ENCODE measurements around the gene PNMA6A. TPM values are rescaled to one million over a fixed set of nuclear protein-coding genes. Genes with fewer than 3 reads are reported as not detected.
"Not testable (repeated sequence)": the region's sequence is repeated elsewhere in the genome, so short reads cannot be mapped to it uniquely, and the experiment has no call there.

Gene PNMA6A
- polyA plus RNA-seq, result not detected

DNA sequence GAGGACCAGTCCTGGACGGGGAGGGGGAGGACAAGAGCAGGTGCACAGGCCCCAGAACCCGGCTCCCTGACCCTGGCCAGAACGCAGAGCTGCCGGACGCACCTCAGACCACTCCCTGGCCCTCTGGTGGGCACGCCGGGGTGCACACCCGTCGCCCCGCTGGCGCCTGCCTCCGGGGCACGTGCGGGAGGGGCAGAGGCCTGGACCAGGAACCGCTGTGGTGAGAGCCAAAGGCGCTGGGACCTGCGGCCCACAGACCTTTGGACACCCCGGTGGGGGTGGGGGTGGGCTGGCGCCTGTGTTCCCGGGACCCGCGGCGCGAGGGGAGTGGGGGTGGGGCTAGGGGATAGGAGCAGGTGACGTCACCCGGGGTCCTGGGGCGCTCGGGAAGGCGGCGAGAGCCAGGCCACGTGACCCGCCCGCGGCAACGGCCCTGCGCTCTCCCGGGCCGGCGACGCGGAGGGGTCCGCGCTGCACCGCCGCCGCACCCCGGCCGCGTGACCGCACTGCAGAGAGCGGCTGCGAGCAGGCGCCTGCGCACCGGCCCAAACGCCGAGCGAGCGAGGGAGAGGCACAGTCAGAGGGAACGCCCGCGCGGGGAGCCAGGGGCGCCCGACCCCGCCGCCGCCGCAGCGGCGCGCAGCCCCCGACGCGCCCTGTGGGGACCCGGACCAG lies at the start of gene PNMA6A:
Gene PNMA6A, plus strand, starts transcription at position 546 of the 675 bp plus-strand sequence. CDS start 609 bp downstream, outside the sequence.
- not testable (repeated sequence) for H3K27me3 Mint-ChIP-seq (ENCODE audit: low read depth in 3 of 3); H3K9me3 Mint-ChIP-seq; H3K4me3 Mint-ChIP-seq; H3K36me3 Mint-ChIP-seq; DNase-seq; H3K4me1 Mint-ChIP-seq; H3K27ac Mint-ChIP-seq

DNA sequence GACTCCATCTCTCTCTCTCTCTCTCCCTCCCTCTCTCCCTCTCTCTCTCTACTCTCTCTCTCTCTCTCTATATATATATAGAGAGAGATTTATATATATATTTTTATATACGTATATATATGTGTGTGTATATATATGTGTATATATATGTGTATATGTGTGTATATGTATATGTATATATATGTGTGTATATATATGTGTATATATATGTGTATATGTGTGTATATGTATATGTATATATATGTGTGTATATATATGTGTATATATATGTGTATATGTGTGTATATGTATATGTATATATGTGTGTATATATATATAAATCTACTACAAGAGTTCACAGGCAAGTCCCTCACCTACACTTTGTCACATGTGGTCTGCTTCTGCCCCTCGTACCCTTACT lies 45.8 kb upstream of the PNMA6A start:
- not testable (repeated sequence) for H3K27ac Mint-ChIP-seq, H3K9me3 Mint-ChIP-seq

DNA sequence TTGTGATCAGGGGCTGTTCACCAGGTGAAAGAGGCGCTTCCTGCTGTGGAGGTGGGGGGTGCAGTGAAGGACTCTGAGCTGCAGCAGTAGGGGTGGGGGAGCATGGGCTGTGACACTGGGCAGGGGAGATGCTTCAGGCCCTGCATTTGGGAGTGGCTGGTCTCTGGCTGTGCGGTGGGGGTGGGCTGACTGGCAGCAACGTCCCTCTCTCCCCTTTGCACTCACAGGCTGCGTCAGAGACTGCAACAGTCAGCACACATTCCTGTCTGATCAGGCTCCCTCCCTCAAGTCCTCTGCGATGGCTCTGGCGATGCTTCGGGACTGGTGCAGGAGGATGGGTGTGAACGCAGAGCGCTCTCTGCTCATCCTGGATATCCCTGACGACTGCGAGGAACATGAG lies 43.8 kb upstream of the PNMA6A start:
- H3K36me3 Mint-ChIP-seq; DNase-seq; H3K9me3 Mint-ChIP-seq; H3K27me3 Mint-ChIP-seq (ENCODE audit: low read depth in 3 of 3); H3K4me3 Mint-ChIP-seq; H3K27ac Mint-ChIP-seq: not testable (repeated sequence)
- peaks cover 9 to 10% of the 10 kb centered on the region in 2 donors for H3K4me1 Mint-ChIP-seq

More for the DNA sequence above, 45.8 kb upstream of the PNMA6A start:
- H3K36me3 Mint-ChIP-seq; DNase-seq; H3K4me1 Mint-ChIP-seq; H3K27me3 Mint-ChIP-seq (ENCODE audit: low read depth in 3 of 3); H3K4me3 Mint-ChIP-seq: not testable (repeated sequence)

DNA sequence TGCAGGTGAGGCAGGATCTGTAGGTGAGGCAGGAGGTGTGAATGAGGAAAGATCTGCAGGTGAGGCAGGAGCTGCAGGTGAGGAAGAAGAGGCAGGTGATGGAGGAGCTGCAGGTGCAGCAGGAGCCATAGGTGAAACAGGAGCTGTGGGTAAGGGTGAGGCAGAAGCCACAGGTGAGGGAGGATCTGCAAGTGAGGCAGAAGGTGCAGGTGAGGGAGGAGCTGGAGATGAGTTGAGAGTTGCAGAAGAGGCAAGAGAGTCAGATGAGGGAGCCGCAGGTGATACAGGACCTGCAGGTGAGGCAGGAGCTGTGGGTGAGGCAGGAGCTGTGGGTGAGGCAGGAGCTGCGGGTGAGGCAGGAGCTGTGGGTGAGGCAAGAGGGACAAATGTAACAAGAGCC lies 43.1 kb upstream of the PNMA6A start:
- peak overlapping the region in 1 of 6 donors; percentile 27 for H3K27ac Mint-ChIP-seq
- H3K9me3 Mint-ChIP-seq, result no peaks in the 10 kb centered on the region
- no peak for DNase-seq
- peaks cover 2 to 5% (median 4%) of the 10 kb centered on the region in 3 donors for H3K27me3 Mint-ChIP-seq (ENCODE audit: low read depth in 3 of 3)
- peaks cover 10 to 16% of the 10 kb centered on the region in 2 donors for H3K4me1 Mint-ChIP-seq
- no peaks in the 10 kb centered on the region for H3K36me3 Mint-ChIP-seq
- H3K4me3 Mint-ChIP-seq, result no peak overlapping the region

DNA sequence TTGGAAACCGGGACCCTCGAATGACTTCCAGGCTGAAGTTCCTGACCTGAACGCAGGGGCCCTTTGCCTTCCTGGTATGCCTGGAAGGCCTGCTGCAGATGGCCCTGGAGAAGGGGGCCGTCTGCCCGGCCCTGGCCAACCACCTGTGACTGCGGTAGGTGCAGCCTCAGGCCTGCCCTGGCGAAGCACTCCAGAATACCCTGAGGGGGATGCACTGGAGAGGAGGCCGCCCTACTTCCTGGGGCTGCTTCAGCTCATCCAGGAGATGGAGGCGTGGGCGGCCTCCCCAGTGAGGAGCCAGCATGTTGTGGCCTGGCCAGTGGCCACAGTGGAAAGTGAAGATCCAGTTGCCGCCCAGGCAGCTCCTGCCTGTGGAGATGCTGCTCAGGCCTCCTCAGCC lies 42.4 kb upstream of the PNMA6A start:
- DNase-seq, result no peak
- H3K4me3 Mint-ChIP-seq, result no peak overlapping the region
- no peaks in the 10 kb centered on the region for H3K9me3 Mint-ChIP-seq
- no peak overlapping the region for H3K27ac Mint-ChIP-seq
- peaks cover 2 to 5% (median 4%) of the 10 kb centered on the region in 3 donors for H3K27me3 Mint-ChIP-seq (ENCODE audit: low read depth in 3 of 3)
- H3K4me1 Mint-ChIP-seq, result peaks cover 10 to 18% of the 10 kb centered on the region in 2 donors
- no peaks in the 10 kb centered on the region for H3K36me3 Mint-ChIP-seq

DNA sequence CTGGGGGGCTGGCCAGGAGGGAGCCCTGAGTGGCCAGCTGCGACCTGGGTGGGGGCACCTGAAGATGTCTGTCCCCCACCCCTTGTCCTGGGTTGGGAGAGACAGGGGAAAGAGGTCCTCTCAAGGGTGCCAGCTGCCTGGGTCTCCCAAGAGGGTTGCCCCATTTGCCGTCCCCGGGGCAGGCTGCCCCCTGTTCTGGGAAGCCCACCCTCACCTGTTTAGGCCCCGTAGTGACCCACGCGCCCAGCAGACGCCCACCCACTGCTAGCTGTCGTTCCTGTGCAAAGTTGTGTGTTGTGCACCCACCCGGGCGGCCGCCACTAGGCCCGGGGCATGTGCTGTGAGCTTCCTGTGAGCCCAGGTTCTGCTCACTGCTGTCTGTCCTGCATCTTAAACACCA lies 41.5 kb upstream of the PNMA6A start:
- no peak for DNase-seq
- peaks cover 10 to 18% of the 10 kb centered on the region in 2 donors for H3K4me1 Mint-ChIP-seq
- no peaks in the 10 kb centered on the region for H3K9me3 Mint-ChIP-seq
- H3K27me3 Mint-ChIP-seq (ENCODE audit: low read depth in 3 of 3), result peaks cover 2 to 5% (median 4%) of the 10 kb centered on the region in 3 donors
- H3K4me3 Mint-ChIP-seq, result no peak overlapping the region
- H3K27ac Mint-ChIP-seq, result no peak overlapping the region
- H3K36me3 Mint-ChIP-seq, result no peaks in the 10 kb centered on the region

DNA sequence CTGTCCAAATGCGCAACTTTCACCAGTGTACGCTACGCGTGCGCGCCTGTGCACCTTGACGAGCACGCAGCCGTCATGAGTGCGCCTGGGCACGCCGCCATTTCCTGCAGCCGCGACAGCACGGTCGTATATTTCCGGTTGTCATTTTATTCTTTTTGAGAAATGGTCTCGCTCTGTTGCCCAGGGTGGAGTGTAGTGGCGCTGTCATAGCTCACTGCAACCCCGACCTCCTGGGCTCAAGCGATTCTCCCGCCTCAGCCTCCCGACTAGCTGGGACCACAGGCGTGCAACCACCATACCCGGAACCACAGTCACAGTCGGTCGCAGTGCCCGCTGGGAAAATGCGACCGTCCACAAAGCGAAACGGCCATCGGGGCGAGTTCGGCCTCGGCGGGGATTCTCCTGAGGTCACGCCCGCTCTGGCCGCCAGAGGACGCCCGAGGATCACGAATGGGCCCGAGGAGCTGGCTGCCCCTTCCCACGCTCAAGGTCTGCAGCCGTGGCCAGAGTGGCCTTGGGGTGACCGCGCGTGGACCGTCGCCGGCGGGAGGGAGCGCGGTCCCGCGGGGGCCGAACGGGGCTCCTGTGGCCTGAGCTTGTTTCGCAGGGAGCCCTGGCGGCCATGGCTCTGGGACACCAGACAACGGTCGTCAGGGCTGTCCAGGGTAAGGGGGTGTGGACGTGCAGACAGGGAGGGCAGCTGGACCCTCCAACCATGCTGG lies 39.7 kb upstream of the PNMA6A start:
- no peaks in the 10 kb centered on the region for H3K36me3 Mint-ChIP-seq
- DNase-seq, result peak; percentile 65 to 74 (median 66)
- peaks cover 2 to 5% (median 4%) of the 10 kb centered on the region in 3 donors for H3K27me3 Mint-ChIP-seq (ENCODE audit: low read depth in 3 of 3)
- H3K4me3 Mint-ChIP-seq, result peak overlapping the region; percentile 86 to 91 (median 89)
- no peaks in the 10 kb centered on the region for H3K9me3 Mint-ChIP-seq
- peaks cover 10 to 18% of the 10 kb centered on the region in 2 donors for H3K4me1 Mint-ChIP-seq
- peak overlapping the region; percentile 81 to 94 (median 88) for H3K27ac Mint-ChIP-seq

DNA sequence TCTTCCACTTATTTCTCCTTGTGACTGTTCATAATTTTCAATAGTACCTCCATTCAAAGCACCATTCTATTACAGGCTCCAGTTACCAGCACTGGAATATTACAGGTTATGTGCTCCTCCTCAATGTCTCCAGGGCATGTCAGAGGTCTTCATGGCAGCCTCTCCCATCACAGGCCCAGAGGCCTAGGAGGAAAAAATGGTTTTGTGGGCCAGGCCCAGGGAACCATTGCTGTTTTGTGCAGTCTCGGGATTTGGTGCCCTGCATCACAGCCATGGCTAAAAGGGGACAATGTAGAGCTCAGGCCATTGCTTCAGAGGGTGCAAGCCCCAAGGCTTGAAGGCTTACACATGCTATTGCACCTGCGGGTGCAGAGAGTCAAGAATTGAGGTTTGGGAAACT lies 23.2 kb upstream of the PNMA6A start:
- H3K27me3 Mint-ChIP-seq (ENCODE audit: low read depth in 3 of 3), result peaks cover 0 to 5% (median 4%) of the 10 kb centered on the region in 3 donors
- peaks cover 6 to 15% (median 9%) of the 10 kb centered on the region in 3 donors for H3K36me3 Mint-ChIP-seq
- H3K27ac Mint-ChIP-seq, result no peak overlapping the region
- no peak overlapping the region for H3K4me3 Mint-ChIP-seq
- peaks cover 0 to 4% (median 0%) of the 10 kb centered on the region in 6 donors for H3K9me3 Mint-ChIP-seq
- H3K4me1 Mint-ChIP-seq, result no peaks in the 10 kb centered on the region
- no peak for DNase-seq

DNA sequence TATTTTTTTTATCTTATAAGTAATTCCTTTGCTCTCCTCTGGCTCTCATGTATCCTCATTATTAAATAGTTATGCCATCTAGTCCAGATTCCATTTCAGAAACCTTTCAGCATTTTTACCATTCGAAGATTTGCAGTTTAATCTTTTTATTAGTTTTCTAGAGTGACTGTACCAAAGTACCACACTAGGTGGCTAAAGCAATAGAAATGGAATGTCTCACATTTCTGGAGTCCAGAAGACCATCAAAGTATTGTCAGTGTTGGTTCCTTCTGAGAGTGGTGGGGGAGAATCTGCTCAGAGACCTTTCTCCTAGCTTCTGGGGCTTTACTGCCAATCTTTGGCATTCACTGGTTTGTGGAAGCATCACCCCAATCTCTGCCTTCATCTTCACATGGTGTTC lies 19.7 kb upstream of the PNMA6A start:
- H3K4me3 Mint-ChIP-seq, result no peak overlapping the region
- peaks cover 0 to 4% (median 0%) of the 10 kb centered on the region in 6 donors for H3K9me3 Mint-ChIP-seq
- DNase-seq, result no peak
- H3K27ac Mint-ChIP-seq, result no peak overlapping the region
- peaks cover 1 to 3% (median 2%) of the 10 kb centered on the region in 3 donors for H3K27me3 Mint-ChIP-seq (ENCODE audit: low read depth in 3 of 3)
- H3K36me3 Mint-ChIP-seq, result peaks cover 6 to 15% (median 9%) of the 10 kb centered on the region in 3 donors
- H3K4me1 Mint-ChIP-seq, result no peaks in the 10 kb centered on the region

DNA sequence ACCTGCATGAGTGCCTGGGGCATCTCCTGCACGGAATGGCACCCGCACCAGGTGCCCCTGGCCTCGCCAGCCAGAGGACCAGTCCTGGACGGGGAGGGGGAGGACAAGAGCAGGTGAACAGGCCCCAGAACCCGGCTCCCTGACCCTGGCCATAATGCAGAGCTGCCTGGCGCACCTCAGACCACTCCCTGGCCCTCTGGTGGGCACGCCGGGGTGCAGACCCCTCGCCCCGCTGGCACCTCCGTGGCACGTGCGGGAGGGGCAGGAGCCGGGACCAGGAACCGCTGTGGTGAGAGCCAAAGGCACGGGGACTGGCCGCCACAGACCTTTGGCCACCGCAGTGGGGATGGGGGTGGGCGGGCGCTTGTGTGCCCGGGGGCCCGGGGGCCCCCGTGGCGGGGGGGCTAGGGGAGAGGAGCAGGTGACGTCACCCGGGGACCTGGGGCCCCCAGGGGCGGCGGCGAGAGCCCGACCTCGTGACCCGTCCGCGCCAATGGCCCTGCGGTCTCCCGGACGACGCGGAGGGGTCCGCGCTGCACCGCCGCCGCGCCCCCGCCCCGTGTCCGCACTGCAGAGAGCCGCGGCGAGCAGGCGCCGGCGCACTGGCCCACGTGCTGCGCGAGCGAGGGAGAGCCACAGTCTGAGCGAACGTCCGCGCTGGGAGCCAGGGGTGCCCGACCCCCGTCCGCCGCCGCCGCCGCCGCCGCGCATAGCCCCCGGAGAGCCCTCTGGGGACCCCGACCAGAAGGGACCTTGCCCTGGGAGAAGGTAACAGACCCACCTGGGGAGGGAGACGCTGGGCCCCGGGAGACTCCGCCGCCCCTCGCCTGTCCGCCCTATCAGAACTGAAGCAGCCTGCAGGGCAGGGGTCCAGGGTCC lies 16.1 kb upstream of the PNMA6A start, which contains the start of gene PNMA3:
Gene PNMA3, plus strand, starts transcription at position 600 of the 879 bp plus-strand sequence. CDS start 586 bp downstream, outside the sequence.
- Mint-ChIP-seq H3K36me3 (no peaks in the 10 kb centered on the region), H3K27me3 (ENCODE audit: low read depth in 3 of 3) (peaks cover 0 to 3% (median 1%) of the 10 kb centered on the region in 3 donors), H3K27ac (no peak within 1 kb of the TSS), H3K9me3 (no peaks in the 10 kb centered on the region), H3K4me1 (no peaks in the 10 kb centered on the region), H3K4me3 (peak within 1 kb of the TSS in 4 of 5 donors; percentile 2 to 27 (median 17))
- no peak for DNase-seq

DNA sequence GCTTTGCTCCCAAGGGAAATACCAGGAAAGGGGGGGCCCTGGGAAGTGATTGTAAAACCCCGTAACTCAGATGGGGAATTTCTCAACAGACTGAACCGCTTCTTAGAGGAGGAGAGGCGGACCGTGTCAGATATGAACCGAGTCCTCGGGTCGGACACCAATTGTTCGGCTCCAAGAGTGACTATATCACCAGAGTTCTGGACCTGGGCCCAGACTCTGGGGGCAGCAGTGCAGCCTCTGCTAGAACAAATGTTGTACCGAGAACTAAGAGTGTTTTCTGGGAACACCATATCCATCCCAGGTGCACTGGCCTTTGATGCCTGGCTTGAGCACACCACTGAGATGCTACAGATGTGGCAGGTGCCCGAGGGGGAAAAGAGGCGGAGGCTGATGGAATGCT lies 15.0 kb upstream of the PNMA6A start:
- Mint-ChIP-seq H3K9me3 (no peaks in the 10 kb centered on the region), H3K4me1 (no peaks in the 10 kb centered on the region), H3K27ac (no peak overlapping the region), H3K27me3 (ENCODE audit: low read depth in 3 of 3) (peaks cover 0 to 3% (median 1%) of the 10 kb centered on the region in 3 donors), H3K4me3 (no peak overlapping the region), H3K36me3 (no peaks in the 10 kb centered on the region)
- no peak for DNase-seq

DNA sequence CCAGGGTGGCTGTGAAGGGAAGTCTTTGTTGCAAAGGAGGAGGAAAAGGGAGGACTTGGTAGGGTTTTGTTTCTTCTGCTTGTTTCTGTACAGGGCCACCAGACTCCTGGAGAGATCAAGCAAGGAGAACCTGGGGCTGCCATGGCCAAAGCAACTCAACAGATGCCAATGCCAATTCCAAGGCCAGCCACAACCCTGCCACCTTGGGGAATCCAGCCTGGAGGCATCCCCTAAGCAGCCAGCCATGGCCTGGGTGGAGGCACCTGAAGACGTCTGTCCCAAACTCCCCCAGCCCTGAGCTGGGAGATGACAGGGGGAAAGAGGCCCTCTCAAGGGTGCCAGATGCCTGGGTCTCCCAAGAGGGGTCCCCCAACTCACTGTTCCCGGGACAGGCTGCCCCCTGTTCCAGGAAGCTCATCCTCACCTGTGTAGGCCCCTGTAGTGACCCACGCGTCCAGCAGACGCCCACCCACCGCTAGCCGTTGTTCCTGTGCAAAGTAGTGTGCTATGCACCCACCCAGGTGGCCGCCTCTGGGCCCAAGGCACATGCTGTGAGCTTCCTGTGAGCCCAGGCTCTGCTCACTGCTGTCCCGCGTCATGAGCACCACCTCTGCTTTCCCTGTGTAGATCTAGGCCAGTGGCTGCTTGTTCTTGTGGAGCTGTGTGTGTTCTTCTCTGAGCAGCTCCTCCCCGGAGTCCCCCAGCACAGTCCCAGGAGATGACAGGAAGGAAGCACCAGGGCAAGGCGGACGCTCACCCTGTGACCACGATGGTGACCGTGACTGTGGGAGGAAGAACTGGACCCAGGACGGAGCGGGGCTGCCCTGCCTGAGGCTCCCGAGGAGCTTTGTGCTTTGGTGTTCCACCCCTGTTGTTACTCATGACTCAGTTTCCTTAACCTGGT lies 12.8 kb upstream of the PNMA6A start:
- H3K4me1 Mint-ChIP-seq, result no peaks in the 10 kb centered on the region

DNA sequence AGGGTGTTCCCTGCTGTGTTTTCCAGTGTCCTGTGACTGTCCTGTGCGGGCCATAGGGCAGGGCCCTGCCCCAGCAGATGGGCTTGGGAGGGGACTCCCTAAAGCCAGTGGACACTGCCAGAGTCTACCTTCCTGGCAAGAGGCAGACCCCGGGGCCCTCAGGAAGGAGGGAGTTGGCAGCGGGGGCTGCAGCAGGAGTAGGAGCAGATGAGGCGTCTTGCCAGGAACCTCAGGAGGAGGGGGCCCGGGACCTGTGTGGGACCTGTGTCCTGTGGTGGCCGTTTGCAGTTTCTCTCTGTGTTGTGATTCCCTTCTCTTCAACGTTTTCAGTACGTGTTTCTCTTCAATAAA lies 12.2 kb upstream of the PNMA6A start:
- no peak overlapping the region for H3K27ac Mint-ChIP-seq

More for the DNA sequence above, 12.8 kb upstream of the PNMA6A start:
- H3K9me3 Mint-ChIP-seq, result no peaks in the 10 kb centered on the region
- no peak for DNase-seq
- H3K36me3 Mint-ChIP-seq, result no peaks in the 10 kb centered on the region
- H3K27ac Mint-ChIP-seq, result no peak overlapping the region
- peaks cover 0 to 3% (median 3%) of the 10 kb centered on the region in 3 donors for H3K27me3 Mint-ChIP-seq (ENCODE audit: low read depth in 3 of 3)
- H3K4me3 Mint-ChIP-seq, result no peak overlapping the region

More for the DNA sequence above, 12.2 kb upstream of the PNMA6A start:
- Mint-ChIP-seq H3K9me3 (no peaks in the 10 kb centered on the region), H3K4me1 (no peaks in the 10 kb centered on the region), H3K36me3 (no peaks in the 10 kb centered on the region), H3K4me3 (no peak overlapping the region), H3K27me3 (ENCODE audit: low read depth in 3 of 3) (peaks cover 0 to 3% (median 2%) of the 10 kb centered on the region in 3 donors)
- no peak for DNase-seq

All from immature natural killer cell (primary cell).